ENCODE results near the gene SMYD3. TPM values are rescaled to one million over a fixed set of nuclear protein-coding genes. Genes with fewer than 3 reads are reported as not detected.
"Not testable (repeated sequence)": the region's sequence is repeated elsewhere in the genome, so short reads cannot be mapped to it uniquely, and the experiment has no call there.

The SMYD3 gene
- total and polyA plus RNA-seq, 5 donors from 2014 or later: 17.7 to 36.6 (median 28.9) TPM

DNA sequence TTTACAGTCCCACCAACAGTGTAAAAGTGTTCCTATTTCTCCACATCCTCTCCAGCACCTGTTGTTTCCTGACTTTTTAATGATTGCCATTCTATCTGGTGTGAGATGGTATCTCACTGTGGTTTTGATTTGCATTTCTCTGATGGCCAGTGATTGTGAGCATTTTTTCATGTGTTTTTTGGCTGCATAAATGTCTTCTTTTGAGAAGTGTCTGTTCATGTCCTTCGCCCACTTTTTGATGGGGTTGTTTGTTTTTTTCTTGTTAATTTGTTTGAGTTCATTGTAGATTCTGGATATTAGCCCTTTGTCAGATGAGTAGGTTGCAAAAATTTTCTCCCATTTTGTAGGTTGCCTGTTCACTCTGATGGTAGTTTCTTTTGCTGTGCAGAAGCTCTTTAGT lies 177.8 kb downstream of the SMYD3 start:
- not testable (repeated sequence) for H3K27me3 Mint-ChIP-seq; H3K4me1 ChIP-seq (ENCODE audit: control insufficient read depth, insufficient read depth, low read length, poor library complexity, severe bottlenecking); H3K9me3 Mint-ChIP-seq; DNase-seq; H3K4me3 ChIP-seq (ENCODE audit: low read depth, low read length); H3K9me3 ChIP-seq (ENCODE audit: control insufficient read depth in 2 of 2, low read length in 2 of 2); H3K4me3 Mint-ChIP-seq; H3K27ac ChIP-seq (ENCODE audit: insufficient read depth, low read length, poor library complexity, severe bottlenecking); H3K36me3 ChIP-seq (ENCODE audit: control insufficient read depth, insufficient read depth, low read length); ATAC-seq (ENCODE audit: low read depth in 2 of 2); H3K27me3 ChIP-seq (ENCODE audit: control insufficient read depth, insufficient read depth, low read length)
- H3K36me3 Mint-ChIP-seq: peaks cover 52% of the 10 kb centered on the region
- H3K4me1 Mint-ChIP-seq: peaks cover 7 to 16% (median 12%) of the 10 kb centered on the region in 4 donors
- H3K27ac Mint-ChIP-seq: peak overlapping the region in 2 of 3 donors; percentile 33 to 92

DNA sequence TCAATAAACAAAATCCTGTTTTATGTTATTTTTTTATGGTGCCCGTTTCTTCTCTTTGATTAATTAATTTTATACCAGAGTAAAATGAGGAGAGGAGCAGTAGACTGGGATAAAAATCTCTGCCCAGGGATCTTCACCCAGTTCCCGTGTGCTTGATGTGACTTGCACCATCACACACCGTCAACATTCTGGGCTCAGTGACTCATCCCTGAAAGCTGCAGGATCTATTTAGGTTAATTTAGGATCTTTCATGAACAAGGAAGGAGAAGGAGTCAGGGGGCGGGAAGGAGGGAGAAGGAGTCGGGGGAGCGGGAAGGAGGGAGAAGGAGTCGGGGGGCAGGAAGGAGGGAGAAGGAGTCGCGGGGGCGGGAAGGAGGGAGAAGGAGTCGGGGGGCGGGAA lies 182.4 kb downstream of the SMYD3 start:
- no peak overlapping the region for H3K27ac ChIP-seq (ENCODE audit: insufficient read depth, low read length, poor library complexity, severe bottlenecking)
- peaks cover 3% of the 10 kb centered on the region for H3K36me3 ChIP-seq (ENCODE audit: control insufficient read depth, insufficient read depth, low read length)
- ATAC-seq (ENCODE audit: low read depth in 2 of 2) (no peak), DNase-seq (no peak)
- Mint-ChIP-seq H3K27ac (no peak overlapping the region), H3K27me3 (no peaks in the 10 kb centered on the region), H3K9me3 (peaks cover 0 to 1% (median 0%) of the 10 kb centered on the region in 7 donors), H3K4me1 (peaks cover 3 to 6% (median 5%) of the 10 kb centered on the region in 4 donors), H3K36me3 (peaks cover 19% of the 10 kb centered on the region), H3K4me3 (no peak overlapping the region)
- H3K9me3 ChIP-seq (ENCODE audit: control insufficient read depth in 2 of 2, low read length in 2 of 2): no peaks in the 10 kb centered on the region
- H3K4me3 ChIP-seq (ENCODE audit: low read depth, low read length): no peak overlapping the region
- H3K4me1 ChIP-seq (ENCODE audit: control insufficient read depth, insufficient read depth, low read length, poor library complexity, severe bottlenecking): no peaks in the 10 kb centered on the region
- no peaks in the 10 kb centered on the region for H3K27me3 ChIP-seq (ENCODE audit: control insufficient read depth, insufficient read depth, low read length)

DNA sequence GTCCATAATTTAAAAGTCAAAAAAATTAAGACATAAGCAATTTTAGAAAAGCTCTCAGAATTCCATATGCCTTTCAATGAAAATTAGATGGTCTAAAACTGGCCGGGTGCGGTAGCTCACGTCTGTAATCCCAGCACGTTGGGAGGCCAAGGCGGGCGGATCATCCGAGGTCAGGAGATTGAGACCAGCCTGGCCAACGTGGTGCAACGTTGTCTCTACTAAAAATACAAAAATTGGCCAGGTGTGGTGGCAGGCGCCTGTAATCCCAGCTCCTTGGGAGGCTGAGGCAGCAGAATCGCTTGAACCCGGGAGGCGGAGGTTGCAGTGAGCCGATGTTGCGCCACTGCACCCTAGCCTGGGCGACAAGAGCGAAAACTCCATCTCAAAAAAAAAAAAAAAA lies 183.0 kb downstream of the SMYD3 start:
- H3K9me3 ChIP-seq (ENCODE audit: control insufficient read depth in 2 of 2, low read length in 2 of 2); H3K4me3 ChIP-seq (ENCODE audit: low read depth, low read length); H3K27ac Mint-ChIP-seq; H3K27ac ChIP-seq (ENCODE audit: insufficient read depth, low read length, poor library complexity, severe bottlenecking); H3K9me3 Mint-ChIP-seq; H3K27me3 ChIP-seq (ENCODE audit: control insufficient read depth, insufficient read depth, low read length); H3K27me3 Mint-ChIP-seq; DNase-seq; H3K4me1 ChIP-seq (ENCODE audit: control insufficient read depth, insufficient read depth, low read length, poor library complexity, severe bottlenecking); H3K4me1 Mint-ChIP-seq; H3K4me3 Mint-ChIP-seq; H3K36me3 ChIP-seq (ENCODE audit: control insufficient read depth, insufficient read depth, low read length); ATAC-seq (ENCODE audit: low read depth in 2 of 2): not testable (repeated sequence)
- peaks cover 18% of the 10 kb centered on the region for H3K36me3 Mint-ChIP-seq

DNA sequence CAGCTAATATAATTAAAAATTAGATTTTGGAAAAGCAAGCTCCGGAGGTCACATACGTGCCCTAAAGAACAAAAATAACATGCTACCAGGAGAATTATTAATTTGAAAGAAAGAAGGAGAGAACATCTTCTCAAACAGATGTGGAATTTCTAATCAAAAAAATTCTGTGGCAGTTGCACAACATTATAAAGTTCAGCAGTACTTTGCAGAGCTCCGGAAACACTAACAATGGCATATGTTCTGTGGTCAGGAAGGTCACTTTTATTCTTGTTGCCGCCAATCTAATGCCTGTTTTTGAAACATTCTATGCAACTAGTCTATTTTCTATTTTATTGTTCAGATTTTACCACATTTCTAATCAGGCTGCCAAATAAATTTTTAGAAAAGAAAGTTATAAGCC lies 186.8 kb downstream of the SMYD3 start:
- Histone ChIP-seq H3K4me1 (ENCODE audit: control insufficient read depth, insufficient read depth, low read length, poor library complexity, severe bottlenecking) (no peaks in the 10 kb centered on the region), H3K9me3 (ENCODE audit: control insufficient read depth in 2 of 2, low read length in 2 of 2) (no peaks in the 10 kb centered on the region), H3K27me3 (ENCODE audit: control insufficient read depth, insufficient read depth, low read length) (no peaks in the 10 kb centered on the region), H3K4me3 (ENCODE audit: low read depth, low read length) (no peak overlapping the region), H3K36me3 (ENCODE audit: control insufficient read depth, insufficient read depth, low read length) (peaks cover 3% of the 10 kb centered on the region), H3K27ac (ENCODE audit: insufficient read depth, low read length, poor library complexity, severe bottlenecking) (no peak overlapping the region)
- Mint-ChIP-seq H3K4me3 (no peak overlapping the region), H3K9me3 (no peaks in the 10 kb centered on the region), H3K4me1 (peaks cover 2 to 6% (median 4%) of the 10 kb centered on the region in 4 donors), H3K36me3 (peaks cover 8% of the 10 kb centered on the region), H3K27me3 (no peaks in the 10 kb centered on the region), H3K27ac (no peak overlapping the region)
- DNase-seq (no peak), ATAC-seq (ENCODE audit: low read depth in 2 of 2) (no peak)

DNA sequence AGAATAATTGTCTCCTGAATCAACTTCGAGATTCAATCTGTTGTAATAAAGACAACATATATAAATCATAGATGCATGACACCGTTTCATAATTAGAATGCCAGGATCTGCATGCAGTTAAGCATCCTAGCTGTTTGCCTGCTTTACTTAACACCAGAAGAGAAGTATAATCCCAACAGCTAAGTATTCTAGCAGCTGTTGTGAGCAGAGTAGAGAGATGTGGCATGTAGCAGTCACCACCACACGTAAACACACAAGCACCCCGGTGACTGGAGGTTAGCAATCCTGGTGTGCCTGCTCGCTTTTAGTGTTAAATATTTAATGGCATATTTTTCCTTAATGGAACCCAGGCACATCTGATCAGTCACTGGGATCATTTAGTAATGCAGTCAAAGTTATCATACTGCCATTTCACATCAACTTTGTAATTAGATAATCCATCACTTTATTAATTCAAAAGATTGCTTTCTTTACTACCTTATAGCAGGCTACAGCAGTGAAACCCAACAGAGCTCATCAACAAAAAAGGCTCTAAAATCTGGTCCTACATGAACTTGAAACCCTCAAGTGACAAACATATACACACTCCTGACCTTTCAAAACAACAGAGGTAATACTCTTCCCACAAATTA lies 187.9 kb downstream of the SMYD3 start:
- H3K4me3 ChIP-seq (ENCODE audit: low read depth, low read length): no peak overlapping the region
- no peak overlapping the region for H3K4me3 Mint-ChIP-seq

DNA sequence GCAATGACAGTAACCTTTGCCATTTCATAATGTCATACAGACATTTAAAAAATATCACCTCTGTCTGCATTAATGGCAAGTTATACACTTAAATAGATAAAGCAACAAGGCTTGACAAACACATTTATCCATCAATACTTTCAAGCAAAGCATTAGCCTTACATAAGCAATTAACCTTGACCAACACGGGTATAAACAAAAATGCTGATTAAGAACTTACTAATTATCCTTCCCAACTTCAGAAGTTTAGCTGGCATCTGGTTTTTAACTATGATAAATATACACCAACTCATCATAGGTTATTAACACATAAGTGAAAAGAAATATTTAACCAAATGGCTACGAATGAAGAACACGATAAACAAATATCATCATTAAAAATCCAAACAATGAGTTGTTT lies 188.5 kb downstream of the SMYD3 start:
- Mint-ChIP-seq H3K27ac (no peak overlapping the region), H3K27me3 (no peaks in the 10 kb centered on the region), H3K36me3 (peaks cover 11% of the 10 kb centered on the region), H3K4me1 (peaks cover 4 to 6% (median 5%) of the 10 kb centered on the region in 4 donors), H3K4me3 (no peak overlapping the region), H3K9me3 (no peaks in the 10 kb centered on the region)
- no peak for DNase-seq
- no peak for ATAC-seq (ENCODE audit: low read depth in 2 of 2)
- H3K36me3 ChIP-seq (ENCODE audit: control insufficient read depth, insufficient read depth, low read length): peaks cover 3% of the 10 kb centered on the region
- H3K4me3 ChIP-seq (ENCODE audit: low read depth, low read length): no peak overlapping the region
- no peak overlapping the region for H3K27ac ChIP-seq (ENCODE audit: insufficient read depth, low read length, poor library complexity, severe bottlenecking)
- H3K27me3 ChIP-seq (ENCODE audit: control insufficient read depth, insufficient read depth, low read length): no peaks in the 10 kb centered on the region
- H3K9me3 ChIP-seq (ENCODE audit: control insufficient read depth in 2 of 2, low read length in 2 of 2): no peaks in the 10 kb centered on the region
- H3K4me1 ChIP-seq (ENCODE audit: control insufficient read depth, insufficient read depth, low read length, poor library complexity, severe bottlenecking): no peaks in the 10 kb centered on the region

More for the DNA sequence above, 187.9 kb downstream of the SMYD3 start:
- no peak overlapping the region for H3K27ac ChIP-seq (ENCODE audit: insufficient read depth, low read length, poor library complexity, severe bottlenecking)
- Mint-ChIP-seq H3K4me1 (peaks cover 4 to 6% (median 5%) of the 10 kb centered on the region in 4 donors), H3K9me3 (no peaks in the 10 kb centered on the region), H3K36me3 (peaks cover 11% of the 10 kb centered on the region), H3K27me3 (no peaks in the 10 kb centered on the region), H3K27ac (no peak overlapping the region)
- H3K27me3 ChIP-seq (ENCODE audit: control insufficient read depth, insufficient read depth, low read length): no peaks in the 10 kb centered on the region
- H3K9me3 ChIP-seq (ENCODE audit: control insufficient read depth in 2 of 2, low read length in 2 of 2): no peaks in the 10 kb centered on the region
- peaks cover 3% of the 10 kb centered on the region for H3K36me3 ChIP-seq (ENCODE audit: control insufficient read depth, insufficient read depth, low read length)
- DNase-seq: no peak
- no peaks in the 10 kb centered on the region for H3K4me1 ChIP-seq (ENCODE audit: control insufficient read depth, insufficient read depth, low read length, poor library complexity, severe bottlenecking)
- ATAC-seq (ENCODE audit: low read depth in 2 of 2): no peak

DNA sequence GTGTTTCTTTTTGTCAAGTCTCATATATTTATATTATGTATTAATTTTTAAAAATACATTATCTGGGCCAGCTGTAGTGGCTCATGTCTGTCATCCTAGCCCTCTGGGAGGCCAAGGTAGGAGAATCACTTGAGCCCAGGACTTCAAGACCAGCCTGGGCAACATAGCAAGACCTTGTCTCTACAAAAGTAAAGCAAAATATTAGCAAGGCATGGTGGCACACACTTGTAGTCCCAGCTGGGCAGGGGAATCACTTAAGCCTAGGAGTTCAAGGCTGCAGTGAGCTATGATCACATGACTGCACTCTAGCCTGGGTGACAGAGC lies 189.1 kb downstream of the SMYD3 start:
- DNase-seq (no peak), ATAC-seq (ENCODE audit: low read depth in 2 of 2) (no peak)
- Histone ChIP-seq H3K27ac (ENCODE audit: insufficient read depth, low read length, poor library complexity, severe bottlenecking) (no peak overlapping the region), H3K4me3 (ENCODE audit: low read depth, low read length) (no peak overlapping the region), H3K36me3 (ENCODE audit: control insufficient read depth, insufficient read depth, low read length) (peaks cover 2% of the 10 kb centered on the region), H3K4me1 (ENCODE audit: control insufficient read depth, insufficient read depth, low read length, poor library complexity, severe bottlenecking) (no peaks in the 10 kb centered on the region), H3K27me3 (ENCODE audit: control insufficient read depth, insufficient read depth, low read length) (no peaks in the 10 kb centered on the region), H3K9me3 (ENCODE audit: control insufficient read depth in 2 of 2, low read length in 2 of 2) (no peaks in the 10 kb centered on the region)
- H3K27me3 Mint-ChIP-seq: no peaks in the 10 kb centered on the region
- H3K36me3 Mint-ChIP-seq: peaks cover 8% of the 10 kb centered on the region
- no peak overlapping the region for H3K4me3 Mint-ChIP-seq
- no peak overlapping the region for H3K27ac Mint-ChIP-seq
- H3K4me1 Mint-ChIP-seq: peaks cover 4 to 6% (median 5%) of the 10 kb centered on the region in 4 donors
- no peaks in the 10 kb centered on the region for H3K9me3 Mint-ChIP-seq

DNA sequence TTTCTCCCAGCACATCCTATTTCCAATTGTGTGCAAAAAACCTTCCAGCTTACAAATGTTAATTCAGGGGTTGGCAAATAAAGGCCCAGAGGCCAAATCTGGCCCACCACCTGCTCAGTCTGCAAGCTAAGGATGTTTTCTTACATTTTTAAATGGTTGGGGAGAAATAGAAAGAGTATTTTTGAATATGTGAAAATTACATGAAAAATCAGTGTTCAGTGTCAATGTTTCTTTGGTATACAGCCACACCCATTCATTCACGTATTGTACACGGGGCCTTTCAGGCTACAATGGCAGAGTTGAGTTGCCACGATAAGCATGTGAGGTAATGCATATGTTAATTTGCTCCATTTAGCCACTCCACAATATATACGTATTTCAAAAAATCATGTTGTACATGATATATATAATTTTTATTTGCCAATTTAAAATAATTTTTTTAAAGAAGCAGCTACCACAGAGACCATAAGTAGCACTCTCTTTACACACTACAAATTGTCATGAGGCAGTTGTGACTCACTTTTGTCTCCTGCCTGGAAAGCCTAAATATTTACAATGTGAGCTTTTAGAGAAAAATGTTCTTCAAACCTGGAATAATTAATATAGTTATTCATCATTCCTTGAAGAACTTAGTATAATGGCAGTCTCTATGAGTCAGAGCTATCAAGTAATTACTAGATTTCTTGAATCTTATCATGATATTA lies 189.6 kb downstream of the SMYD3 start:
- Histone ChIP-seq H3K36me3 (ENCODE audit: control insufficient read depth, insufficient read depth, low read length) (no peaks in the 10 kb centered on the region), H3K4me1 (ENCODE audit: control insufficient read depth, insufficient read depth, low read length, poor library complexity, severe bottlenecking) (no peaks in the 10 kb centered on the region), H3K27me3 (ENCODE audit: control insufficient read depth, insufficient read depth, low read length) (no peaks in the 10 kb centered on the region), H3K9me3 (ENCODE audit: control insufficient read depth in 2 of 2, low read length in 2 of 2) (no peaks in the 10 kb centered on the region), H3K4me3 (ENCODE audit: low read depth, low read length) (no peak overlapping the region), H3K27ac (ENCODE audit: insufficient read depth, low read length, poor library complexity, severe bottlenecking) (no peak overlapping the region)
- no peak for ATAC-seq (ENCODE audit: low read depth in 2 of 2)
- peaks cover 7% of the 10 kb centered on the region for H3K36me3 Mint-ChIP-seq
- DNase-seq: no peak
- no peaks in the 10 kb centered on the region for H3K9me3 Mint-ChIP-seq
- no peak overlapping the region for H3K4me3 Mint-ChIP-seq
- H3K4me1 Mint-ChIP-seq: peaks cover 4 to 6% (median 5%) of the 10 kb centered on the region in 4 donors
- no peak overlapping the region for H3K27ac Mint-ChIP-seq
- no peaks in the 10 kb centered on the region for H3K27me3 Mint-ChIP-seq

Data from CD4-positive, CD25-positive, alpha-beta regulatory T cell (primary cell).